Spleen (tissue), 7 donors: ENCODE data around the gene GPR158.

ENCODE experiments used
- POLR2A ChIP-seq, 3 donors: fragments of 450-650 bp; IDR thresholded peaks; one replicate each; pipeline ENCODE4 v1.5.1; 2017; ENCODE audit warnings: antibody characterized with exemption in 3 of 3, mild to moderate bottlenecking in 1 of 3
- TF ChIP-seq, protein P1 (sequence below), 11 experiments: fragments of 200-600 bp in 7 of 11; fragments of 450-650 bp in 4 of 11; sonication (generic) in 4 of 11; IDR thresholded peaks in 8 of 11; conservative IDR thresholded peaks in 3 of 11; 1 replicate in 7 of 11; 2 replicates in 4 of 11; pipeline versions ENCODE4 v1.4.0 to v1.8.0; 2016 to 2021; ENCODE audit warnings: antibody characterized with exemption in 11 of 11, inconsistent platforms in 4 of 11, mild to moderate bottlenecking in 1 of 11
- donor health status: DM: no; HTN: no; CAD: no; lungs with moderate emphysema.
- donor health status: DM: no; HTN: no; CAD: no.
- donor health status: DM: no; HTN: no; CAD: no.

- no peak for TF ChIP-seq POLR2A (IDR thresholded peaks at IDR 0.05)
- TF ChIP-seq, protein P1, sequence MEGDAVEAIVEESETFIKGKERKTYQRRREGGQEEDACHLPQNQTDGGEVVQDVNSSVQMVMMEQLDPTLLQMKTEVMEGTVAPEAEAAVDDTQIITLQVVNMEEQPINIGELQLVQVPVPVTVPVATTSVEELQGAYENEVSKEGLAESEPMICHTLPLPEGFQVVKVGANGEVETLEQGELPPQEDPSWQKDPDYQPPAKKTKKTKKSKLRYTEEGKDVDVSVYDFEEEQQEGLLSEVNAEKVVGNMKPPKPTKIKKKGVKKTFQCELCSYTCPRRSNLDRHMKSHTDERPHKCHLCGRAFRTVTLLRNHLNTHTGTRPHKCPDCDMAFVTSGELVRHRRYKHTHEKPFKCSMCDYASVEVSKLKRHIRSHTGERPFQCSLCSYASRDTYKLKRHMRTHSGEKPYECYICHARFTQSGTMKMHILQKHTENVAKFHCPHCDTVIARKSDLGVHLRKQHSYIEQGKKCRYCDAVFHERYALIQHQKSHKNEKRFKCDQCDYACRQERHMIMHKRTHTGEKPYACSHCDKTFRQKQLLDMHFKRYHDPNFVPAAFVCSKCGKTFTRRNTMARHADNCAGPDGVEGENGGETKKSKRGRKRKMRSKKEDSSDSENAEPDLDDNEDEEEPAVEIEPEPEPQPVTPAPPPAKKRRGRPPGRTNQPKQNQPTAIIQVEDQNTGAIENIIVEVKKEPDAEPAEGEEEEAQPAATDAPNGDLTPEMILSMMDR (IDR thresholded peaks at IDR 0.05 in 8 of 11, conservative IDR thresholded peaks at IDR 0.05 in 3 of 11), result no peak
Measured at GRCh38 chr10:25557136-25557535, 382.3 kb downstream of the GPR158 start.
